ENCODE data around the gene OOSP4A.

- TF ChIP-seq REST (IDR thresholded peaks at IDR 0.05; ENCODE audit: low read depth, low read length) (no peak), EZH2 (IDR thresholded peaks at IDR 0.05; ENCODE audit: borderline replicate concordance, control insufficient read depth, low read depth, low read length) (no peak), RAD21 (IDR thresholded peaks at IDR 0.05; ENCODE audit: insufficient read depth, low read depth, low read length) (no peak), CTCF (IDR thresholded peaks at IDR 0.05 in 2 of 3, conservative IDR thresholded peaks at IDR 0.05 in 1 of 3; ENCODE audit: control insufficient read depth in 2 of 3, extremely low read depth in 1 of 3, insufficient read depth in 1 of 3, low read depth in 3 of 3, low read length in 3 of 3) (no peak), SIN3A (IDR thresholded peaks at IDR 0.05; ENCODE audit: low read depth, low read length) (no peak), POLR2A (IDR thresholded peaks at IDR 0.05; ENCODE audit: low read depth, low read length) (no peak), NFIC (IDR thresholded peaks at IDR 0.05; ENCODE audit: low read depth, low read length) (no peak)
Observed at GRCh38 chr11:59990421-59990820, 26.6 kb downstream of the OOSP4A start.

Data from GM12878 (cell line).